SK-N-SH (cell line): Measurements from ENCODE around the gene NCOA4.

Experiments
- CHD2 ChIP-seq: fragments of 150-350 bp; IDR thresholded peaks from 2 replicates; pipeline ENCODE4 v1.6.1; 2018; ENCODE audit warnings: low read length; ENCODE audit not compliant: partially characterized antibody
- CTCF ChIP-seq: fragments of 200-600 bp; sonication (generic); IDR thresholded peaks from 2 replicates; pipeline ENCODE4 v1.6.1; 2017; ENCODE audit warnings: antibody characterized with exemption, mild to moderate bottlenecking, moderate library complexity
- FOXM1 ChIP-seq: IDR thresholded peaks from 2 replicates; pipeline ENCODE4 v1.4.0; 2012; ENCODE audit warnings: low read depth, mild to moderate bottlenecking
- RAD21 ChIP-seq: IDR thresholded peaks from 2 replicates; pipeline ENCODE4 v1.6.1; 2012; ENCODE audit warnings: mild to moderate bottlenecking, low read length
- REST ChIP-seq: IDR thresholded peaks from 2 replicates; pipeline ENCODE4 v1.6.1; 2012; ENCODE audit warnings: mild to moderate bottlenecking, low read depth, low read length, moderate library complexity
- SMC3 ChIP-seq: IDR thresholded peaks from 2 replicates; pipeline ENCODE4 v1.6.1; 2012; ENCODE audit warnings: low read depth, low read length, improper control_type of control experiment

DNA sequence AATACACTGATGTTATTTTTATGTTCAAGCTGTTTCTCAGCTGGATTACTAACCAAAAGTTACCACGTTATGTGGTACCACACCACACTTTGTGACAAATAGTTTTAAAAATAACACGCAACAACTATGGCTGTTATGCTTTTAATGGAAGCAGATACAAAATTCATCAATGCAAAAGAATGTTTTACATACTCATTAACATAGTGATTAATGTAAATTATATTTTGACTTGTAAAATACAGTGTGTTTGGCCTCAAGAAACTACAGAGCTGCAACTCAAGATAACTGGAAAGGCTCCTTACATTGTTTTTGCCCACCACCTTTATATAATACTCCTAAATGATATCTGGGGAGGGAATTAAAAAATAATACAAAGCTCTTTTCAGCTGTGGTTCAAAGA is 25.5 kb downstream of the NCOA4 start:
- no peak for TF ChIP-seq REST
- TF ChIP-seq SMC3: no peak
- no peak for TF ChIP-seq FOXM1
- TF ChIP-seq CTCF: no peak
- no peak for TF ChIP-seq CHD2
- no peak for TF ChIP-seq RAD21
